Retinal pigment epithelial cell (primary cell): ENCODE results near the gene OGFR.

ENCODE experiments used
- DNase-seq: peaks from one replicate; pipeline ENCODE4 v3.0.0-alpha.2; 2010; ENCODE audit warnings: low read depth
- H3K4me3 ChIP-seq: 2 replicates; pipeline ENCODE4 v1.5.1; 2011; ENCODE audit warnings: mild to moderate bottlenecking, low read length, control low read depth, moderate library complexity
- CTCF ChIP-seq: conservative IDR thresholded peaks from 2 replicates; pipeline ENCODE4 v1.5.1; 2011; ENCODE audit warnings: low read depth, low read length, control low read depth, inconsistent platforms

Gene OGFR

GRCh38 chr20:62772990-62773844 is 31.4 kb upstream of the OGFR start:
- no peak for DNase-seq
- TF ChIP-seq CTCF = no peak

GRCh38 chr20:62773845-62774714 is 30.6 kb upstream of the OGFR start:
- DNase-seq = no peak
- no peak for TF ChIP-seq CTCF
- H3K4me3 ChIP-seq = no peak overlapping the region

More at GRCh38 chr20:62772990-62773844, 31.4 kb upstream of the OGFR start:
- no peak overlapping the region for H3K4me3 ChIP-seq

- DNase-seq = no peak
- H3K4me3 ChIP-seq = no peak overlapping the region
- no peak for TF ChIP-seq CTCF
Measured at GRCh38 chr20:62774762-62775161, 29.9 kb upstream of the OGFR start.

GRCh38 chr20:62775206-62775605 is 29.4 kb upstream of the OGFR start:
- TF ChIP-seq CTCF = no peak
- no peak for DNase-seq
- H3K4me3 ChIP-seq = no peak overlapping the region

- no peak overlapping the region for H3K4me3 ChIP-seq
- no peak for DNase-seq
- no peak for TF ChIP-seq CTCF
Measured at GRCh38 chr20:62776035-62776691, 28.5 kb upstream of the OGFR start.

- DNase-seq = no peak
- no peak for TF ChIP-seq CTCF
- no peak overlapping the region for H3K4me3 ChIP-seq
Measured at GRCh38 chr20:62776692-62777527, 27.7 kb upstream of the OGFR start.
